ENCODE results near the gene FBXL3.

DNA sequence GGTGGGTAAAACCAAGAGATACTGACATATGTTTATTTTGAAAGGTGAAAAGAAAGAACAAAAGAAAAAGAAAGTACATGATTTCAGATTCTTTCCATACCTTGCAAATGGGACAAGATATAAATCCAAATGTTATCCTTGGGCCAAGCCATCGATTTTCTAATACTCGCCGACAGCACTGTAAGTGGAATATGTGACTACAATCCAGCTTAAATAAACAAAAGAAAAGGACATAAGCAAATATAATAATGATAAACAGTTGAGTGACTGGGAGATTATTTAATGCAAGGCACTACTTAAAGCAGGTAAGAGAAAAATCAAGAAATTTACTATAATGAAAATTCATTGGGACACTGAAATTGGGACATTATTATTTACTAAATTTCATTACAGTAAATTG, 29.9 kb upstream of the FBXL3 start:
- TF ChIP-seq, protein P1, sequence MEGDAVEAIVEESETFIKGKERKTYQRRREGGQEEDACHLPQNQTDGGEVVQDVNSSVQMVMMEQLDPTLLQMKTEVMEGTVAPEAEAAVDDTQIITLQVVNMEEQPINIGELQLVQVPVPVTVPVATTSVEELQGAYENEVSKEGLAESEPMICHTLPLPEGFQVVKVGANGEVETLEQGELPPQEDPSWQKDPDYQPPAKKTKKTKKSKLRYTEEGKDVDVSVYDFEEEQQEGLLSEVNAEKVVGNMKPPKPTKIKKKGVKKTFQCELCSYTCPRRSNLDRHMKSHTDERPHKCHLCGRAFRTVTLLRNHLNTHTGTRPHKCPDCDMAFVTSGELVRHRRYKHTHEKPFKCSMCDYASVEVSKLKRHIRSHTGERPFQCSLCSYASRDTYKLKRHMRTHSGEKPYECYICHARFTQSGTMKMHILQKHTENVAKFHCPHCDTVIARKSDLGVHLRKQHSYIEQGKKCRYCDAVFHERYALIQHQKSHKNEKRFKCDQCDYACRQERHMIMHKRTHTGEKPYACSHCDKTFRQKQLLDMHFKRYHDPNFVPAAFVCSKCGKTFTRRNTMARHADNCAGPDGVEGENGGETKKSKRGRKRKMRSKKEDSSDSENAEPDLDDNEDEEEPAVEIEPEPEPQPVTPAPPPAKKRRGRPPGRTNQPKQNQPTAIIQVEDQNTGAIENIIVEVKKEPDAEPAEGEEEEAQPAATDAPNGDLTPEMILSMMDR (IDR thresholded peaks at IDR 0.05): no peak
- TF ChIP-seq EP300 (IDR thresholded peaks at IDR 0.05) (no peak), POLR2AphosphoS5 (IDR thresholded peaks at IDR 0.05) (no peak)
